ENCODE results near the gene POLG2.

DNA sequence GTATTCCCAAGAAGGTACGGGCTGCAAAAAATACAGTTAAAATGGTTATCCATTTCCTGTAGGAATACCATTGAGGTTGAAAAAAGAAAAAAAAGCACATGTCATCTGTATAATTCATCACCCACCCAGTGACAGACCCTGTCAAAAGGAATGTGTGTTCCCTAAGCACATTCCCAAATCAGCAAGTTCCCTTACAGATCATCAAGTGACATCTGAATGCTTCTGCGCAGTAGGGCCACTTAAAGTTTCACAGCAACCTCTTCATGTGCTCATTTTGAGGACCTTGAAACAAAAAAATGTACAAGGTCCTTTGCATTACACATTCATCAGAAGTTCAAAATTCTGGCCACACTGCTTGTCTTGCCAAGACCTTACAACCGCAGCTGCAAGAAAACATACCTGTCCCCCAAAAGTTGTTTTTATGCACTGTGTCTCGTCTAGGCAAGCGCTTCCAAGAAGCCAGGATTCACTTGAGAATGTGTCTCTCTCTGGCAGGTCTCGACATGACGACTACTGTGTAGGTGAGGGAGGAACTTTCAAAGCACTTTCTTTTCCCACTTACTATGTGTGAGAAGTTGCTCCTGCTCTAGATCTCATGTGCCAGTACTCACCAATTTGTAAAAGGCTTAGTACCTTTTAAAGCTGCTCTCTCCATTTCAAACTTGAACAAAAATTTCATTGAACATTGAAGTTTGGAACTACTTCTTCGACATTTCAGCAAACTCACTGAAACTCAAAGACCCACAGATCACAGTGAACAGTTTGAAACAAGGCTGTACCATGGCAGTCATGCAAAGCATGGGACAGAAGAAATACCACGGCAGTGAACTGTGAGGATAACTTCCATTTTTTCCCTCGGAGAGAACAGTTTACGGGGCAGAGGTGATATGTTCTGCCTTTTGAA lies 4.3 kb upstream of the POLG2 start:
- TF ChIP-seq, protein P1, sequence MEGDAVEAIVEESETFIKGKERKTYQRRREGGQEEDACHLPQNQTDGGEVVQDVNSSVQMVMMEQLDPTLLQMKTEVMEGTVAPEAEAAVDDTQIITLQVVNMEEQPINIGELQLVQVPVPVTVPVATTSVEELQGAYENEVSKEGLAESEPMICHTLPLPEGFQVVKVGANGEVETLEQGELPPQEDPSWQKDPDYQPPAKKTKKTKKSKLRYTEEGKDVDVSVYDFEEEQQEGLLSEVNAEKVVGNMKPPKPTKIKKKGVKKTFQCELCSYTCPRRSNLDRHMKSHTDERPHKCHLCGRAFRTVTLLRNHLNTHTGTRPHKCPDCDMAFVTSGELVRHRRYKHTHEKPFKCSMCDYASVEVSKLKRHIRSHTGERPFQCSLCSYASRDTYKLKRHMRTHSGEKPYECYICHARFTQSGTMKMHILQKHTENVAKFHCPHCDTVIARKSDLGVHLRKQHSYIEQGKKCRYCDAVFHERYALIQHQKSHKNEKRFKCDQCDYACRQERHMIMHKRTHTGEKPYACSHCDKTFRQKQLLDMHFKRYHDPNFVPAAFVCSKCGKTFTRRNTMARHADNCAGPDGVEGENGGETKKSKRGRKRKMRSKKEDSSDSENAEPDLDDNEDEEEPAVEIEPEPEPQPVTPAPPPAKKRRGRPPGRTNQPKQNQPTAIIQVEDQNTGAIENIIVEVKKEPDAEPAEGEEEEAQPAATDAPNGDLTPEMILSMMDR (IDR thresholded peaks at IDR 0.05), result no peak
- TF ChIP-seq POLR2AphosphoS5 (IDR thresholded peaks at IDR 0.05), result no peak
- no peak for TF ChIP-seq POLR2A (IDR thresholded peaks at IDR 0.05; ENCODE audit: low read depth)
- TF ChIP-seq EP300 (IDR thresholded peaks at IDR 0.05), result no peak
